NCI-H510A treated with DMSO at 0.1 percent for 48 hours (cell line): Measurements from ENCODE around the gene PCDHGA1.
A peak's percentile ranks its signal among the peaks of the same experiment; 100 is the strongest.

ENCODE experiments used
- DNase-seq: peaks from one replicate; lab custom pipeline; 2025; lab: John Stamatoyannopoulos, UW

Gene PCDHGA1

GRCh38 chr5:141534492-141535213, 204.3 kb downstream of the PCDHGA1 start:
- no peak for DNase-seq

- DNase-seq = no peak
These were observed 212.7 kb downstream of the PCDHGA1 start for GRCh38 chr5:141543053-141543452.

GRCh38 chr5:141547488-141547887, 217.2 kb downstream of the PCDHGA1 start:
- DNase-seq = no peak

GRCh38 chr5:141547921-141548320, 217.6 kb downstream of the PCDHGA1 start:
- no peak for DNase-seq

- peak; percentile 50 for DNase-seq
These were observed 227.4 kb downstream of the PCDHGA1 start for GRCh38 chr5:141557681-141558136.

- no peak for DNase-seq
These were observed 227.8 kb downstream of the PCDHGA1 start for GRCh38 chr5:141558150-141558549.

GRCh38 chr5:141559461-141559860, 229.1 kb downstream of the PCDHGA1 start:
- DNase-seq = no peak

- no peak for DNase-seq
These were observed 229.8 kb downstream of the PCDHGA1 start for GRCh38 chr5:141560151-141560550.

GRCh38 chr5:141560725-141561483, 230.6 kb downstream of the PCDHGA1 start:
- peak; percentile 10 for DNase-seq
